Forelimb muscle (tissue), 1 donor: Measurements from ENCODE around the gene ZNF264. TPM values are rescaled to one million over a fixed set of nuclear protein-coding genes. Genes with fewer than 3 reads are reported as not detected.
"Not testable (repeated sequence)": the region's sequence is repeated elsewhere in the genome, so short reads cannot be mapped to it uniquely, and the experiment has no call there.

Experiments
- DNase-seq: peaks from one replicate; pipeline ENCODE4 v3.0.0-alpha.2; 2013; ENCODE audit warnings: low read depth
- polyA plus RNA-seq: library from polyadenylated mRNA; unstranded; fragments of 120-200 nt; gene quantifications from one replicate; pipeline ENCODE4 v1.2.1, GENCODE V29; 2013; ENCODE audit not compliant: insufficient read length

Gene ZNF264
- polyA plus RNA-seq, 1 donor = 10.4 TPM

DNA sequence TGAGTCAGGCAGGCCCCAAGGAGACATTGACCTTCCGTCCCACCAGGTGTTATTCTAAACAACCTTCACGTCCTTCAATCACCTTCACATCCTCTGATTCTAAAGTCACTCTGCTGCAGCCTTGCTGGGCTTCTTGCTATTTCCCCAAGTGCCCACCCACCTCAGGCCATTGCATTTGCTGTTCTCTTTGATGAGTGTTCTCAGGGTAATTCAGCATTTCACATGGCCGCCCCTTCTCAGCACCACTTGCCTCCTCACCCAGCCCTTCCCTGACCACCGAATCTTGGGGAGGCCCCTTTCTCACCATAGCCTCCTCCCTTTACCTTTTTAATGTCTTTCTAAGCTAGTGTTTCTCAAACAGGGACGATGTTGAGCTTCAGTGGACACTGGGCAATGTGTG lies 53.8 kb downstream of the ZNF264 start:
- DNase-seq = no peak

- DNase-seq = no peak
Measured at GRCh38 chr19:57245959-57246358, 54.7 kb downstream of the ZNF264 start.

DNA sequence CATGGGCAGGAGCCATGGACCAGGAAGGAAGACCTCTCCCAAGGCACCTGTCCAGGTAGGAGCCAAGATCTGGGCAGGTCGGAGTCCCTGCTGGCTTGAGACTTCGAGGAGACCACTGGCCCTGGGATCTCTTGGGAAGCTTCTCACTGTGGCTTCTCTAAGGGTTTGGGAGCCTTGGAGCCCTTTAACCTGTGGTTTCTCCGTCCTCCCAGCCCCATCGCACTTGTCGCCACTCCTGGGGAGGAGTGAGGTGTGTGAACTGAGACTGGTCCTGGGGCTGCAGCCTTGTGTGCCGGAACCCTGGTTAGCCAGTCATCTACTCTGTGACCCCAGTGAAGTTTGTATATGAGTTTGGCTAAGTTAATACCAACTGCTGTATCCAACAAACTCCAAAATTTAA lies 57.3 kb downstream of the ZNF264 start:
- no peak for DNase-seq

DNA sequence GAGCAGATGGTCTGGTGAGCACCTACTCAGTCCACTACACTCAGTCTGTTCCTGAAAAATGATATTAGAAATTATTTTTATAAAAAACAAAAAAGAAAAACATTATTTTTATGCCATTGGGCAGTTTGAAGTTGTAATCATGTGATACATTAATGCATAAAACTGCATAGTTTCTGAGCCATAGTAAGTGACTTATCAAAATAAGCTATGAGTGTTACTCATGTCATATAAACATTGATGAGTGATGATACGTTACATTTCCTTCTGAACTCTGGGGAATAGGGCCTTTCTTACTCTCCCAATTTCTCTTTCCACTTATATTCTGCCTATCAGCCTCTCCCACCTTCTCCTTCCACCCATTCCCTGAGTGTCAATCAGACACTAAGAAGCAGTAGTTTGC lies 58.0 kb downstream of the ZNF264 start:
- DNase-seq = no peak

GRCh38 chr19:57253767-57254166 lies 62.5 kb downstream of the ZNF264 start:
- not testable (repeated sequence) for DNase-seq

DNA sequence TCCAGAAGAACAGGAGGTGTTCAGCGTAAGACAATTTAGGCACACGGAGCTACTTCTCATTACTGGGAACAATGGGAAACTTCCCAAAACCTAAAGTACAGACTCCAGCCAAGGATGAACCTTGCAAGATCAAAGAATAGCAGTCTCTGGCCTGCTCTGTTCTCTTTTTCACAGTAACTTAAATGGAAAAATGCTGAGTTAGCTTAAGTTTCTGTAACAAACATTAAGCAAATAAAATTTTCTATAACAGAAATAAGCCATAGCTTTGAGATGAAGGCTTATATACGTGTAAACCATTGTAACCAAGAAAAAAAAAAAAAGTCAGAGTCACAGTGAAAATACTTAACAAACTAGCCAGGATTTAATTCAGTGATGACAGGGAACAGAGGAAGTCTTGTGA lies 70.7 kb downstream of the ZNF264 start:
- DNase-seq = no peak

- no peak for DNase-seq
Measured at GRCh38 chr19:57263244-57263741, 72.0 kb downstream of the ZNF264 start.

DNA sequence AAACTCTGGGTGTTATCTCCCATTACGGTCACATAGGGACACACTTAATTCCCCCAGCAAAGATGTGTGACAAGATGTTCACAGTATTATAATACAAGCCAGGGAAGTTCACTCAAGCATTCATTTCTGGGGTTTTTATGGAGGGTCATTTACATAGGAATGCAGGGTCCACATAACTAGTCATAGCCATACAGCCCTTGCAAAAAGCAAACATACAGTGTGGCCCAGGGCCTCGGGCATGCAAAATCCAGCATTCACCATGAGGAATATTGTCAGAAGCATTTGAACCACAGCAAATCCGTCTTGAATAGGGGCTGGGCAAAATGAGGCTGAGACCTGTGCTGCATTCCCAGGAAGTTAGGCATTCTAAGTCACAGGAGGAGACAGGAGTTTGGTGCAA lies 76.0 kb downstream of the ZNF264 start:
- no peak for DNase-seq

- no peak for DNase-seq
Measured at GRCh38 chr19:57269515-57270250, 78.4 kb downstream of the ZNF264 start.

DNA sequence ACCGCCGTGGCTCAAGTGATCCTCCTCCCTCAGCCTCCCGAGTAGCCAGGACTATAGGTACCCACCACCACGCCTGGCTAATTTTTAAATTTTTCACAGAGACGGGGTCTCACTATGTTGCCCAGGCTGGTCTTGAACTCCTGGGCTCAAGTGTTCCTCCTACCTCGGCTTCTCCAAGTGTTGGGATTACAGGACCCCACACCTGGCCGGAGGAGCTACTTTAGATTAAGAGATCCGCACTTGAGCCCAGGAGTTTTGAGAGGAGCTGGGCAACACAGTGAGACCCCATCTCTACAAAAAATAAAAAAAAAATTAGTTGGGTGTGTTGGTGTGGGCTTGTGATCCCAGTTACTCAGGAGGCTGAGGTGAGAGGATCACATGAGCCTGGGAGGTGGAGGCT lies 80.0 kb downstream of the ZNF264 start:
- no peak for DNase-seq

Other genes with a start within 250 kb of the ZNF264 start
- gene USP29, start 71.5 kb upstream of the ZNF264 start, polyA plus RNA-seq = not detected
- not detected for gene ZIM3, start 46.3 kb upstream of the ZNF264 start, polyA plus RNA-seq
- not detected for gene DUXA, start 24.0 kb upstream of the ZNF264 start, polyA plus RNA-seq
- gene AURKC, start 39.5 kb downstream of the ZNF264 start, polyA plus RNA-seq = 1.1 TPM
- gene ZNF805, start 49.1 kb downstream of the ZNF264 start, polyA plus RNA-seq = 5.6 TPM
- gene ZNF460, start 89.0 kb downstream of the ZNF264 start, polyA plus RNA-seq = 3.9 TPM
- gene ZNF543, start 129.0 kb downstream of the ZNF264 start, polyA plus RNA-seq = 5.5 TPM
- 8.9 TPM for gene ZNF304, start 159.8 kb downstream of the ZNF264 start, polyA plus RNA-seq
- 15.2 TPM for gene TRAPPC2B, start 172.1 kb downstream of the ZNF264 start, polyA plus RNA-seq
- gene ZNF547, start 172.1 kb downstream of the ZNF264 start, polyA plus RNA-seq = 4.2 TPM
- gene ZNF548, start 198.4 kb downstream of the ZNF264 start, polyA plus RNA-seq = 20.9 TPM
- 7.9 TPM for gene ZNF17, start 219.7 kb downstream of the ZNF264 start, polyA plus RNA-seq
- 6.6 TPM for gene ZNF749, start 243.8 kb downstream of the ZNF264 start, polyA plus RNA-seq